GM19099 (cell line): ENCODE data around the gene ORC6.

Source experiments
- POLR2A ChIP-seq: IDR thresholded peaks from 3 replicates; pipeline ENCODE4 v1.6.1; 2011; ENCODE audit warnings: low read depth; ENCODE audit not compliant: insufficient read length; ENCODE audit errors: extremely low read depth

Gene ORC6

DNA sequence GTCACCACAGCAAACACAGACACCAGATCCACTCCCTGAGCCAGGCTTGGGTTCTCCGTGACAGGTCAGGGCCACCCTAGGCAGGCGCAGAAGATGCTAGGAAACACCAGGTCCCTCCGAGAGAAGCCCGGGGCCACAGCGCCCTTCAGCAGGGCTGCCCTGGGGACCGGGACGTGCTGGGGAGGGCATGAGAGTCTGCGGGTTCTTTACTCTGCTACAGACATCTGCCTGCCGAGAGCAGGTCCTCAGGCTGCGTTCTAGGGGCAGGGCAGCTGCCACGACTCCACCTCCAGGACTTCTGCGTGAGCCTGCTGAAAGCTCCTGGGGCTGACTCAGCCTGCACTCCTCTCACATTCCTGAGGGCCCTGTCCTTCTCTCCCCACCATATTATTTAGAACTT is 47.2 kb downstream of the ORC6 start:
- no peak for TF ChIP-seq POLR2A

DNA sequence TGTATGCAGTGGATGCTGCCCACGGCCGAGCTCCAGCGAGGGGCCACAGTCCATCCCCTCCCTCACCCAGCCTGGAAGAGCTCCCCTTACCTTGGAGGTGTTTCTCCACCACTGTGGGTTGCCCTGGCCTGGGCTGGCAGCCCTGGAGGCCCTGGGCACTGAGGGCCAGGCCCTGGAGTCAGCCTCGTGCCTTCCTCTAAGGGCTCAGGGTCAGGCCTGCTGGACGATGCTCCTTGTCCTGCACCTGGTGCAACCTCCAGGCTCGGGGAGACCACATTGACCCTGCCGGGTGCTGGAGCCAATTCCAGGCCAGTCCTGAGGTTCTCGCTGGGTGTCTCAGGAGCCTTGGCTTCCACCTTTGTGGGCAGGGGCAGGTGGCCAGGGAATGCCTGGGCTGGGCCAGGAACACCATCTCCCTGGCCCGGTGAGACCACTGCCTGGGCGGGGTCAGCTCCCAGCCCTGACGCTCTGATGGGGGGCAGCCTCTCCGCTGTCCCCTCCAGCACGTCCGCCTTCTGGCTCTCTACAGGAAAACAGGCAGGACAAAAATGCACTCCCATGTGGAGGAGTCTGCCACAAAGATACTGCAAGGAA is 48.3 kb downstream of the ORC6 start:
- no peak for TF ChIP-seq POLR2A

DNA sequence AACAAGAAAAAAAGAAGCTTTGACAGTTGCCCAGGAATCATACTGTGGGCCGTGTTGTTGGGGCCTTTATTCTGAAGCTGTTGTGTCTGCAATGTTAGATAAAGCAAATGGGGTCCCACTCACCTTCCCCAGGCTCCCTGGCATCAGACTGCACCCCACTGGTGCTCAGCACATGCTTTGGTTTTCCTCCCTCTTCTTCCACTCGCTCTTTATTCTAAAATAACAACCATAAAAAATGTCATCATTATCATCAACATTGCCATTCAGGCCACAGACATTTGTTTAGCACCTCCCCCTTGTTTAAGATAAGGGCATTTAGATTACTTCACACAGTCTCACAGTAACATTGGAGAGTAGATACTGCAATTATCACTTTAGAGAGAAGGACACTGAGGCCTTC is 50.5 kb downstream of the ORC6 start:
- no peak for TF ChIP-seq POLR2A

DNA sequence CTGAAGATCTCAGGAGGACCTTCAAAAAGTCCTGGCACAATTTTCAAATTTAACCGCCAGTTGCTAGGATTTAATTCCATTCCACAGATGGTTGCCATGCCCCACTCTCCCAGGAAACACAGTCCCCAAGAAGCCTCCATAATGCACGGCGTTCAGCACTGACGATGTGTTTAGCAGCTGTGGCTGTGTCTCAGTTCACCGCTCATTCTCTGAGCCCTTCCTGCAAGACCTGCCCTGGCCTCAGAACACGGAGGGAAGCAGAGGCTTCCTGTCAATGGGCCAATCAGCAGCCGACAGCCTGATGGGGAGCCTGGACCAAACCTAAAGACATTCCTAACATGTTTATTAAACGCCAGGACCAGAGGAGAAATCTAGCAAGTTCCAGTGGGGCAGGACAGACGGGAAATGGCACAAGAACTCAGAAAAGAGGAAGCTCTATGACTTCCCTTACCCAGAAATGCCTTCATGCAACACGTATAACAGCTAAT is 53.8 kb downstream of the ORC6 start:
- no peak for TF ChIP-seq POLR2A

DNA sequence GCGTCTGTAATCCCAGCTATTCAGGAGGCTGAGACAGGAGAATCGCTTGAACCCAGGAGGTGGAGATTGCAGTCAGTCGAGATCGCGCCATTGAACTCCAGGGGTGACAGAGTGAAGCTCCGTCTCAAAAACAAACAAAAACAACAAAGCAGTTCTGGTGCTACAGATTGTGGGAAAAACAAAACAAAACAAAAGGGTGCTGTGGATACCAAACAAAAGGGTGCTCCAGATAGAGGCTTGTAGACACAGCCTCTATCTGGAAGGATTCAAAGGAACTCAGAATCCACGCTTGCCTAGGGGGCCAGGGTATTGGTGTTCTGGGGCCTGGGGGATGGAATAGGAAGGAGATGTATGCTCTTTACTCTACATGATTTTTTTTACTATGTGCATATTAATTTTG is 56.2 kb downstream of the ORC6 start:
- TF ChIP-seq POLR2A = no peak

DNA sequence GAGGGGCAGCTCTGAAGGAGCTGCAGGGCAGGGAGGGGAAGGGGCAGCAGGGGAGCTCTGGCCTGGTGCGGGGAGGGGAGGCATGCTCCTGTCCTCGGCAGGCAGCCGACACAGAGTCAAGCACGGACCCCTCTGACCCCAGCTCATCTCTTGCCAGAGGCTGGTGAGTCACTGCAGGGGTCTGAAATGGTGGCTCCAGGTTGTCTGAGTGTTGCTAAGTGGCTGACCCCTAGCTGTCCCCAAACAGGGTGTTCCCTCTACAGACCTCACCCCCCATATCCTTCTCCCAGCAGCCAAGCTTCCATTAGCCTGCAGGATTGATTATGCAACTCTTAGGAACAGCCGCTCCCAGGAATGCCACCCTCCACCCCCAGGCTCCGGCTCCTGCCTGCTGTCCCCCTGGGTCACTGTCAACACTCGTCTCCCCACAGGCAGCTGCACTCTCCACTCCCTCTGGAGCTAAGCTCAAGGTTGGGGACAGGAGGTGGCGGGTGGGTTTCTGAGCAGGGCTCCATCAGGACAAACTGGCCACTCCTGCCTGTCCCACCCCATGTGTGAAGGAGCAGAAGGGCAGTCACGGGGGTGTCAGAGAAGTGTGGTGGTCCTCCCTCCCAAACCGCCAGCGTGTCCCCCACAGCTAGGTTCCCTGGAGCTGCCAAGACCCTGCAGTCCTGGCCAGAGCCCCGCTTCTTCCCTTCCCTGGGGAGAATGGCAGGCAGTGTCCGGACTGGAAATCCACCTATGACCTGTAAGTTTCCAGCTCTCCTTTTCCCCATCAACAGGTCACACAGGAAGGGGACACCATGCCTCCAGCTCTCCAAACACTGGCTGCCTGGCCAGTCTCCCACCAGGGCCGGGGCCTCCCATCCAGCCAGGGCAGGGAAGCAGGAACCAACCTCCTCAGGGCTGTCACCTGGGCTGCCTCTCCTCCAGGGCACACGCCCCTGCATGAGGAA is 57.6 kb downstream of the ORC6 start:
- no peak for TF ChIP-seq POLR2A
